Esophagus squamous epithelium (tissue), 4 donors: ENCODE data around the gene SPTBN2.

ENCODE experiments used
- CTCF ChIP-seq, 6 experiments: fragments of 450-650 bp in 4 of 6; fragments of 200-600 bp in 2 of 6; sonication (generic) in 2 of 6; IDR thresholded peaks; one replicate each; pipeline ENCODE4 v1.5.1; 2016 to 2019; ENCODE audit warnings: antibody characterized with exemption in 6 of 6, mild to moderate bottlenecking in 4 of 6, moderate library complexity in 4 of 6
- POLR2A ChIP-seq, 4 donors: fragments of 450-650 bp; IDR thresholded peaks; one replicate each; pipeline ENCODE4 v1.6.1; 2017; ENCODE audit warnings: antibody characterized with exemption in 4 of 4, mild to moderate bottlenecking in 4 of 4, moderate library complexity in 3 of 4

- TF ChIP-seq CTCF (IDR thresholded peaks at IDR 0.05) (no peak), POLR2A (IDR thresholded peaks at IDR 0.05) (no peak)
These were observed 8.0 kb downstream of the SPTBN2 start for GRCh38 chr11:66720899-66721470.
